Trophoblast cell (in vitro differentiated cells and primary cell): ENCODE measurements around the gene THRB.

Experiments
- DNase-seq, 2 donors: peaks; one replicate each; pipeline ENCODE4 v3.0.0-alpha.2; 2016
- H2AFZ ChIP-seq: 2 replicates; pipeline ENCODE4 v1.6.1; 2013; ENCODE audit warnings: low read length, moderate library complexity, mild to moderate bottlenecking; ENCODE audit not compliant: insufficient read depth, poor library complexity
- H2AK5ac ChIP-seq: 2 replicates; pipeline ENCODE4 v1.6.1; 2013; ENCODE audit warnings: mild to moderate bottlenecking, low read length
- H2BK120ac ChIP-seq: 2 replicates; pipeline ENCODE4 v1.6.1; 2013; ENCODE audit warnings: low read length, mild to moderate bottlenecking, moderate library complexity; ENCODE audit not compliant: insufficient read depth, poor library complexity
- H2BK12ac ChIP-seq: 2 replicates; pipeline ENCODE4 v1.6.1; 2013; ENCODE audit warnings: mild to moderate bottlenecking, low read length, moderate library complexity
- H2BK5ac ChIP-seq: 2 replicates; pipeline ENCODE4 v1.6.1; 2013; ENCODE audit warnings: low read length, low read depth, moderate library complexity, mild to moderate bottlenecking; ENCODE audit not compliant: poor library complexity
- H3K14ac ChIP-seq: 2 replicates; pipeline ENCODE4 v1.6.1; 2013; ENCODE audit warnings: mild to moderate bottlenecking, low read length
- H3K18ac ChIP-seq: 2 replicates; pipeline ENCODE4 v1.6.1; 2013; ENCODE audit warnings: mild to moderate bottlenecking, low read length
- H3K23ac ChIP-seq: 2 replicates; pipeline ENCODE4 v1.6.1; 2013; ENCODE audit warnings: low read length
- H3K27ac ChIP-seq: 2 replicates; pipeline ENCODE4 v1.5.1; 2013; ENCODE audit warnings: low read depth, mild to moderate bottlenecking, inconsistent platforms, low read length, moderate library complexity
- H3K27me3 ChIP-seq: 2 replicates; pipeline ENCODE4 v1.6.1; 2013; ENCODE audit warnings: inconsistent platforms, mild to moderate bottlenecking, low read length, moderate library complexity; ENCODE audit not compliant: insufficient read depth
- H3K36me3 ChIP-seq, 2 experiments: 1 replicate in 1 of 2; 2 replicates in 1 of 2; pipeline ENCODE4 v1.6.1; 2013; ENCODE audit warnings: low read length in 2 of 2, mild to moderate bottlenecking in 2 of 2, moderate library complexity in 1 of 2; ENCODE audit not compliant: insufficient read depth in 2 of 2, control insufficient read depth in 1 of 2
- H3K4ac ChIP-seq: 2 replicates; pipeline ENCODE4 v1.6.1; 2013; ENCODE audit warnings: low read depth, mild to moderate bottlenecking, low read length, moderate library complexity
- H3K4me1 ChIP-seq, 2 experiments: 1 replicate in 1 of 2; 2 replicates in 1 of 2; pipeline ENCODE4 v1.6.1; 2013; ENCODE audit warnings: low read length in 2 of 2, mild to moderate bottlenecking in 2 of 2, moderate library complexity in 1 of 2; ENCODE audit not compliant: insufficient read depth in 2 of 2, control insufficient read depth in 1 of 2
- H3K4me2 ChIP-seq: 2 replicates; pipeline ENCODE4 v1.6.1; 2013; ENCODE audit warnings: inconsistent platforms, mild to moderate bottlenecking, low read length, moderate library complexity
- H3K4me3 ChIP-seq: 2 replicates; pipeline ENCODE4 v1.5.1; 2013; ENCODE audit warnings: mild to moderate bottlenecking, low read depth, low read length, inconsistent platforms
- H3K79me1 ChIP-seq: one replicate; pipeline ENCODE4 v1.6.1; 2013; ENCODE audit warnings: low read length
- H3K79me2 ChIP-seq: 2 replicates; pipeline ENCODE4 v1.6.1; 2013; ENCODE audit warnings: low read length, mild to moderate bottlenecking; ENCODE audit not compliant: control insufficient read depth, insufficient read depth, poor library complexity
- H3K9ac ChIP-seq: 2 replicates; pipeline ENCODE4 v1.6.1; 2013; ENCODE audit warnings: mild to moderate bottlenecking, low read length
- H3K9me3 ChIP-seq: 2 replicates; pipeline ENCODE4 v1.6.1; 2013; ENCODE audit warnings: low read depth, mild to moderate bottlenecking, control low read depth, inconsistent platforms, low read length; ENCODE audit not compliant: insufficient read depth
- H4K12ac ChIP-seq: 2 replicates; pipeline ENCODE4 v1.6.1; 2013; ENCODE audit warnings: low read depth, mild to moderate bottlenecking, low read length, moderate library complexity
- H4K8ac ChIP-seq: 2 replicates; pipeline ENCODE4 v1.6.1; 2013; ENCODE audit warnings: low read depth, mild to moderate bottlenecking, low read length, moderate library complexity
- H4K91ac ChIP-seq: one replicate; pipeline ENCODE4 v1.6.1; 2013; ENCODE audit warnings: low read depth, mild to moderate bottlenecking, low read length, moderate library complexity
- WGBS: extraction: QIAGEN DNeasy Blood & Tissue Kit; methylation state at CpG from one replicate; pipeline ENCODE4 v1.1.7; 2013; ENCODE audit warnings: missing lambda C conversion rate; ENCODE audit not compliant: insufficient read length, insufficient coverage; ENCODE audit errors: extremely low coverage; 5-methylcytosine and 5-hydroxymethylcytosine counted together

Gene THRB

DNA sequence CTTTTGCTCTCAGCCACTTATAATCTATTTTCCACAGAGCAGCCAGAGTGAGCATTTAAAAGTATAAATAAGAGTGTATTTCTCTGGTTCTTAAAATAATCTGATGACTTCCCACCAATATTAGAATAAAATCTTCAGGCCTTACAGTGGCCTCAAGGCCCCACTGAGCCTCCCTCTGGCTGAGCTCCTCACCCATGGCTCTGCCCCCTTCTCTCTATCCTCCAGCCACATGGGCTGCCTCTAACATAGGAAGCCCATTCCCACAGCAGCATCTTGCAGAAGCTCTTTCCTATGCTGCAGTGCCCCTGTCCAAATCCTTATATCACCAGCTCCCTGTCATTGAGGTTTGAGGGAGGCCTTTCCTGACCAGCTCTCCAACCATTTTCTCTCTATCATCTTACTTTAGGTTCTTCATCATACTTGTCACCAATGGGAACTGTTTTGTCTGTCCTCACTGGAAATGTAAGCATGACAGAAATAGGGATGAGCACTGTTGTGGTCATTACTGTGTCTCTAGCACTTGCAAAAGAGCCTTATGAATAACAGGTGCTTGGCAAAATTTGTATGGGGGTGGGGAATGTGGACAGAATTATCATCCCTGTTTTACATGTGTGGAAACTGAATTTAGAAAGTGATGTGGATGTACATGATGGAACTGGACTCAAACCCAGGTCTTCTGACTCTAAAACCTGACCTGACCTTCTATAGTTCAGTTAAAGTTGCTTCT is 299.0 kb downstream of the THRB start:
- Histone ChIP-seq H3K36me3 (no peaks in the 10 kb centered on the region), H3K27me3 (no peaks in the 10 kb centered on the region), H4K12ac (no peak overlapping the region), H3K23ac (no peak overlapping the region), H3K18ac (no peak overlapping the region), H3K14ac (no peak overlapping the region), H3K9me3 (no peaks in the 10 kb centered on the region), H3K27ac (no peak overlapping the region), H3K4me3 (no peak overlapping the region), H2BK12ac (no peak overlapping the region), H3K4ac (no peak overlapping the region), H3K4me1 (peaks cover 3 to 4% of the 10 kb centered on the region in 2 experiments), H4K91ac (no peak overlapping the region), H4K8ac (no peak overlapping the region), H3K4me2 (no peak overlapping the region), H2BK5ac (no peak overlapping the region), H3K9ac (no peak overlapping the region), H3K79me1 (peaks cover 10% of the 10 kb centered on the region), H2AFZ (no peak overlapping the region), H2AK5ac (no peak overlapping the region), H3K79me2 (peaks cover under 1% of the 10 kb centered on the region), H2BK120ac (no peak overlapping the region)
- no peak for DNase-seq

DNA sequence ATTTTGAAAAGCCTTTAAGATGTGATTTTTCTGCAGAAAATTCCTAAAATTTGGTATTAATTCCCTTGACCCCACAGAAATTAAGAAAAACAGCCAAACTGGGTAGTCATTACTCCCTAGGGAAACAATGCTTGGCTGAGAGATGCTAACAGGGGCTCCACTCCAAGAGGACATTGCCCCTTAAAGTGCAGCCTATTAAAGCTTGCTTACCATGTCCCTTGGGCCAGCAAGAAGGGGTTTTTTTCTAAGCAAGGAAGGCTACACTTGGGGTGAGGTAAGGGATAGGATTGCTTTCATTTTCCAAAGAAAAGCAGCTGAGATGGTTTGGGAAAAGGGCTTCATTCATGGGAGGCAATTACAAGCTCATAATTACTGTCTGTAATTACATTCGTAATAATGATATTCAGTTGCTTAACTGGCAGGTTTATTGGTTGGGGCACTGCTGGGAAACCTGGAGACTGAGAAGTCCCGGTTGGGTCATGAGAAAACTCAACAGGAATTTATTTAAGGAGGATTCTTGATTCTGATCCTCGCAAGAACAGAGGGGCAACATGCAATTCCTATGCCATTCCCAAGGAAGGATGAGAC is 302.1 kb downstream of the THRB start:
- Histone ChIP-seq H3K27ac (no peak overlapping the region), H3K27me3 (no peaks in the 10 kb centered on the region), H3K23ac (no peak overlapping the region), H2BK120ac (peak overlapping the region; percentile 46), H4K8ac (no peak overlapping the region), H3K79me2 (peaks cover 2% of the 10 kb centered on the region), H2BK5ac (no peak overlapping the region), H3K4ac (no peak overlapping the region), H3K14ac (no peak overlapping the region), H3K36me3 (no peaks in the 10 kb centered on the region), H2AFZ (no peak overlapping the region), H3K4me2 (no peak overlapping the region), H3K18ac (no peak overlapping the region), H2BK12ac (peak overlapping the region; percentile 65), H3K79me1 (peaks cover 10% of the 10 kb centered on the region), H4K12ac (no peak overlapping the region), H2AK5ac (no peak overlapping the region), H4K91ac (peak overlapping the region; percentile 28), H3K4me1 (peaks cover 3 to 6% of the 10 kb centered on the region in 2 experiments), H3K9me3 (no peaks in the 10 kb centered on the region), H3K9ac (no peak overlapping the region), H3K4me3 (no peak overlapping the region)
- no CpG with 5 or more reads among the region's 3 CpGs for WGBS
- no peak for DNase-seq

DNA sequence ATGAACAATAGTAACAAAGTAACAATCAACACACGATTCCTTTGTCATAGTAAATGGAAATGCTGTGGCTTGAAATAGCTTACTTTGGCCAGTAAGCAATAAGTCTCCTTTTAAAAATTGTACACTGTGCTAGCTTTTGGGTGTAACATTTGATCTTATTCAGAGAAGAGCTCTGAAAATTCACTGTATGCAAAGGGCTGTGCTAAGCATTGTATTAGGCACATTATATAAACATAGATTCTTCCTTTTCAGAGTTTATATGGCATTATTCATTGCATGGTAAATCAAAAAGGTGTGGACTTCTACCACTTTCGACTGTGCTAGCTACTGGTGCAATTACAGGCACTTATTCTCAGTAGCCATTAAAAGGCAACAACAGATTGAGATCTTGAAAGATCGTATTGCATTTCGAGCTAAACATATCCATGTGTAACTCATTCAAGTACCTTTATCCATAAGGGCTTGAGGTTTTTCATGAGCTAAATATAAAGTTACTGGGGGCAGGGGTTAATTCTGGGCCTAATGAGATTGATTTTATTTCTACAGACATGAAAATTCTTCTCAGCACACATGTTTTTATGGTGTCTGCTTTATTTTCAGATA is 302.7 kb downstream of the THRB start:
- Histone ChIP-seq H4K91ac (no peak overlapping the region), H3K4me1 (peaks cover 3 to 6% of the 10 kb centered on the region in 2 experiments), H2BK120ac (no peak overlapping the region), H3K4me2 (no peak overlapping the region), H3K9ac (no peak overlapping the region), H4K8ac (no peak overlapping the region), H2AK5ac (no peak overlapping the region), H3K27ac (no peak overlapping the region), H3K27me3 (no peaks in the 10 kb centered on the region), H3K4me3 (no peak overlapping the region), H3K79me1 (peaks cover 10% of the 10 kb centered on the region), H3K36me3 (no peaks in the 10 kb centered on the region), H3K23ac (no peak overlapping the region), H4K12ac (no peak overlapping the region), H2BK12ac (no peak overlapping the region), H2AFZ (no peak overlapping the region), H2BK5ac (no peak overlapping the region), H3K18ac (no peak overlapping the region), H3K4ac (no peak overlapping the region), H3K9me3 (no peaks in the 10 kb centered on the region), H3K14ac (no peak overlapping the region), H3K79me2 (peaks cover 2% of the 10 kb centered on the region)
- no peak for DNase-seq
- no CpG with 5 or more reads among the region's 4 CpGs for WGBS

DNA sequence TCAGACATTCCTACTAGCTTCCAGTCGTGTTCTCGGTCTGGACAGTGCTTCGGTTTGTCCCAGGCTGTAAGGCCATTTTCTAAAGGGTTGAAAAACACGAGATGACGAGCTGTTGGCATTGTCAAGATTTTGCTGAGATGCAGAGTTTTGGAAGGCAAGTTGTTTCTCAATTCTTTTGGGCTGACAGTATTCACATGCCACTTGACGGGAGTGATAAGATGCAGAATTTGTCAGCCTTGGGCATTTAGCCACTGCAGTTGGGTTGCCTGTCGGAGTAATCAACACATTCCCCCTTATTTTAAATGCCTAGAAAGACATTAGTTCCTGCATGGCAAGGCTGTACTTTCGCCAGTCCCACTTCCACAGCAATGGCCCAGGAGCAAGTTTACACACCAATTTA is 304.4 kb downstream of the THRB start:
- WGBS, result no CpG with 5 or more reads among the region's 8 CpGs
- H3K14ac ChIP-seq, result peak overlapping the region; percentile 44

More for the DNA sequence above, 304.4 kb downstream of the THRB start:
- Histone ChIP-seq H3K27me3 (no peaks in the 10 kb centered on the region), H3K18ac (peak overlapping the region; percentile 29), H3K36me3 (no peaks in the 10 kb centered on the region), H2AFZ (no peak overlapping the region), H2BK12ac (peak overlapping the region; percentile 43), H3K79me2 (peaks cover 2% of the 10 kb centered on the region), H3K9ac (no peak overlapping the region), H3K4me1 (peaks cover 3 to 8% of the 10 kb centered on the region in 2 experiments), H3K4ac (peak overlapping the region; percentile 24), H4K8ac (peak overlapping the region; percentile 88), H3K23ac (no peak overlapping the region), H2AK5ac (peak overlapping the region; percentile 62), H3K4me3 (no peak overlapping the region), H3K4me2 (peak overlapping the region; percentile 9), H2BK5ac (peak overlapping the region; percentile 63), H3K79me1 (peaks cover 13% of the 10 kb centered on the region), H4K12ac (no peak overlapping the region), H4K91ac (peak overlapping the region; percentile 80), H3K9me3 (no peaks in the 10 kb centered on the region), H2BK120ac (peak overlapping the region; percentile 72), H3K27ac (peak overlapping the region; percentile 19)
- DNase-seq, result no peak
